NB4 (cell line): ENCODE results near the gene TMEM59L.

Experiments
- POLR2A ChIP-seq: IDR thresholded peaks from 2 replicates; pipeline ENCODE4 v1.6.1; 2011; ENCODE audit warnings: mild to moderate bottlenecking; ENCODE audit not compliant: insufficient read length; ENCODE audit errors: extremely low read depth
- TF ChIP-seq, protein P1 (sequence below): IDR thresholded peaks from one replicate; pipeline ENCODE4 v1.5.1; 2012; ENCODE audit warnings: low read depth, low read length

DNA sequence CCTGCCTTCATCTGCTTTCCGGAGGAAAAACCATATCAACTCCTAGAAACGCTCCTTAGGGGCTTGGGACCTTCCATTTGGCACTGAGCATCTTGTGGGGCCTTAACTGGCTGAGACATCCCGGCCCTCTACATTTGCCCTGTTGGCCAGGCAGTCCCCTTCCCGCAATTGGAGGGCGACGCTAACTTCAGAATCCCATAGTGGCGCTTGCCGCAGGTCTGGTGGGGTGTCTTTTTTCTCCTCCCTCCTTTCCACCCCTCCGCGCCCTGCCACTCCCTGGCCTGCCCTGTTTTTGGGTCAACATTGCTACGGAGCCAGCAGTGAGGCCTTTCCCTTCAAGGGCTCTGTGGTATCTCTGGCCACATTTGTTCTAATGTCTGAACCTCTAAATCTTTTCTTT, 57.2 kb downstream of the TMEM59L start:
- TF ChIP-seq, protein P1, sequence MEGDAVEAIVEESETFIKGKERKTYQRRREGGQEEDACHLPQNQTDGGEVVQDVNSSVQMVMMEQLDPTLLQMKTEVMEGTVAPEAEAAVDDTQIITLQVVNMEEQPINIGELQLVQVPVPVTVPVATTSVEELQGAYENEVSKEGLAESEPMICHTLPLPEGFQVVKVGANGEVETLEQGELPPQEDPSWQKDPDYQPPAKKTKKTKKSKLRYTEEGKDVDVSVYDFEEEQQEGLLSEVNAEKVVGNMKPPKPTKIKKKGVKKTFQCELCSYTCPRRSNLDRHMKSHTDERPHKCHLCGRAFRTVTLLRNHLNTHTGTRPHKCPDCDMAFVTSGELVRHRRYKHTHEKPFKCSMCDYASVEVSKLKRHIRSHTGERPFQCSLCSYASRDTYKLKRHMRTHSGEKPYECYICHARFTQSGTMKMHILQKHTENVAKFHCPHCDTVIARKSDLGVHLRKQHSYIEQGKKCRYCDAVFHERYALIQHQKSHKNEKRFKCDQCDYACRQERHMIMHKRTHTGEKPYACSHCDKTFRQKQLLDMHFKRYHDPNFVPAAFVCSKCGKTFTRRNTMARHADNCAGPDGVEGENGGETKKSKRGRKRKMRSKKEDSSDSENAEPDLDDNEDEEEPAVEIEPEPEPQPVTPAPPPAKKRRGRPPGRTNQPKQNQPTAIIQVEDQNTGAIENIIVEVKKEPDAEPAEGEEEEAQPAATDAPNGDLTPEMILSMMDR = no peak
- TF ChIP-seq POLR2A = no peak
